GM12801 (cell line): ENCODE measurements around the gene MPPED1.

ENCODE experiments used
- CTCF ChIP-seq: IDR thresholded peaks from one replicate; pipeline ENCODE4 v1.5.1; 2011; ENCODE audit warnings: control low read depth; ENCODE audit not compliant: insufficient read length; ENCODE audit errors: extremely low read depth

MPPED1 gene

GRCh38 chr22:43388420-43388851, 23.4 kb upstream of the MPPED1 start:
- peak; percentile 53 for TF ChIP-seq CTCF

- no peak for TF ChIP-seq CTCF
Observed at GRCh38 chr22:43389227-43389836, 22.5 kb upstream of the MPPED1 start.

DNA sequence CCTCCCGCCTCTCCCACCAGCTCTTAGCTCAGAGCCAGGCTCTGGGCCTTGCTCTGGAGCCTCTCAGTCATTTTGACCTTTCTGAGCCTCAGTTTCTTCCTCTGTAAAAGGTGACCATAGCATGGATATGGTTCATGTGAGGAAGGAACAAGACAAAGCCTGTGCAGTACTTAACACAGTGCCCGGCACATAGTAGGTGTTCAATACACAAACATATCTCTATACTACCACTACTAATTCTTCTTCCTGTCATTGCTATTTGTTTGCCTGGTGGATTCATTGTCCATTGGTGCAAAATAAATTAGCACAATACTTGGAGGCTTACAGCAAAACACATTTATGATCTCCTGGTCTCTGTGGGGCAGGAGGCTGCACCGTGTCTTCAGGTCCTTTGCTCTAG, 21.6 kb upstream of the MPPED1 start:
- TF ChIP-seq CTCF = no peak

- no peak for TF ChIP-seq CTCF
Observed at GRCh38 chr22:43390872-43391271, 20.9 kb upstream of the MPPED1 start.

- TF ChIP-seq CTCF = no peak
Observed at GRCh38 chr22:43391306-43391705, 20.5 kb upstream of the MPPED1 start.

DNA sequence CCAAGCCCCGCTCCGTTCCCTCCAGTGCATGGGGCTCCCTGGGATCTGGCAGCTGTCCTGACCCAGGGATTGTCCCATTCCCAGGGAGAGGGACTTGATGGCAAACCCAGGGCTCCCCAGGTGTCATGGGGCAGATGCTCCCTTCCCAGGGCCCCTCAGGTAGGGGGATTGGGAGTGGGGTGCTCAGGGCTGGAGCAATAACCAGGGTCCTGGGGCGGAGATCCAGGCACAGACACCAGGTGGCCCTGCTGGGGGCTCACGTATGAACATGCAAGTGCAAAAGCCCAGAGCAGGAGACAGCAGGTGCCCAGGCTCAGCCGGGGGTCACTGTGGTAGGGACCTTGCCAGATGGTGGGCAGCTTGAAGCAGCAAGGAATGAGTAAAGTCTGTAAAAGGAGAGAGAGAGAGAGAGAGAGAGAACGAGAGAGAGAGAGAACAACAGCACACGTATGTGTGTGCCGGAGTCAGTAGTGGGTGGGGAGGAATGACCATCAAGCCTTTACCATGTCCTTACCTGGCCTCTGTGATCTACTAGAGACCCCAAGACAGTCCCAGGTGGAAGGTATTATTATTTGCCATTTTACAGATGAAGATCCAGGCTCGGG, 19.3 kb upstream of the MPPED1 start:
- no peak for TF ChIP-seq CTCF

DNA sequence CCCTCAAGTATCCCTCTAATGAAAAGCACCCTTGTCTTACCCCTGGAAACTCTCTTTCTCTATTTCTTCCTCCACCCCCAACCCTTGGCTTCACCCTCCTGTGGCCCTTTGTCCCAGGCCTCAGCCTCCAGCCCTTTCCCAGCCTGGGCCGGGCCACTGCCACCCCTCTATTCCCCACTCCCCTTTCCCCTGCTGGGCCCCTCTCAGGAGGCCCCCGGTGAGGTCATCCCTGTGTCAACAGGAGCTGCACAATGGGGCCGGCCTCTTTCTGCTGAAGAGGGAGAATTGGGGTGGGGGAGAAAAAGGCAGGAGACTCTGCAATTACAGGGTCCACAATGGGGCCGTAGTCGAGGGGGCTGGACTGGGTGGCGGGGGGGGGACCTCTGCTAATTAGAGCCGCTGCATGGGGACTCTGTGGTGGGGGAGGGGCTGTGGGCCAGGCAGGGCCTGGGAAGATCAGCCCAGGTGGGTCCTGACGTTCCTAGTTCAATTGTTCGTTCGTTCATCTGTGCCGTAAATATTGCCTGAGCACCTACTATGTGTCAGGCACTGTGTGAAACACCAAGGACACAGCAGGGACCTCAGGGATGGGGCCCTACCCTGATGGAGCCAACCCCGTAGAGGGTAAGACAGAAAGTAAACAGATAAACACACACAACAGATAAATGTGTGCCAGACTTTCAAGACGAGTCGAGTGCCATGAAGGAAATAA, 18.5 kb upstream of the MPPED1 start:
- TF ChIP-seq CTCF = no peak
